ENCODE measurements around the gene CLEC16A.

DNA sequence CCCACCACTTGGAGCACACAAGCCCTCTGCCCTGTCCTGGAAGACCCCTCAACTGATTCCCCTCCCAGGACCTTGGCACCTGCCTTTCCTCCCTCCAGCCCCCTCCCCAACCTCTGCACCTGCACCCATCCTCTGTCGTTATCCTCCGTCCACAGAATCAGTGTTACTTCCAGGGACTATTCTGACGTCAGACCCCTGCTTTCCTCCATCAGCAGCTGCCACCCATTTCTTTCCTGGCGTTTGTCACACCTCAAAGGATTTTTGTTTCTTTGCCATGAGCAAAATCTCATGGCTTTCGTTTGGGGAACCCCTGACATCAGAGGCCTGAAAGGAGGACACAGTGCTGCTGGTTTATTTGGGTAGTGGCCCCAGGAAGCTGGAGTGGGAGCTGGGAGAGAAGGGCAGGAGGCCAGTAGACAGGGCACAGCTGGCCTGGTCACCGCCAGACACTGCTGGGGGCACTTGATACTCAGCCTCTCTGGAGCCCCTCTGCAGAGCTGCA is 243.2 kb downstream of the CLEC16A start:
- TF ChIP-seq, protein P1, sequence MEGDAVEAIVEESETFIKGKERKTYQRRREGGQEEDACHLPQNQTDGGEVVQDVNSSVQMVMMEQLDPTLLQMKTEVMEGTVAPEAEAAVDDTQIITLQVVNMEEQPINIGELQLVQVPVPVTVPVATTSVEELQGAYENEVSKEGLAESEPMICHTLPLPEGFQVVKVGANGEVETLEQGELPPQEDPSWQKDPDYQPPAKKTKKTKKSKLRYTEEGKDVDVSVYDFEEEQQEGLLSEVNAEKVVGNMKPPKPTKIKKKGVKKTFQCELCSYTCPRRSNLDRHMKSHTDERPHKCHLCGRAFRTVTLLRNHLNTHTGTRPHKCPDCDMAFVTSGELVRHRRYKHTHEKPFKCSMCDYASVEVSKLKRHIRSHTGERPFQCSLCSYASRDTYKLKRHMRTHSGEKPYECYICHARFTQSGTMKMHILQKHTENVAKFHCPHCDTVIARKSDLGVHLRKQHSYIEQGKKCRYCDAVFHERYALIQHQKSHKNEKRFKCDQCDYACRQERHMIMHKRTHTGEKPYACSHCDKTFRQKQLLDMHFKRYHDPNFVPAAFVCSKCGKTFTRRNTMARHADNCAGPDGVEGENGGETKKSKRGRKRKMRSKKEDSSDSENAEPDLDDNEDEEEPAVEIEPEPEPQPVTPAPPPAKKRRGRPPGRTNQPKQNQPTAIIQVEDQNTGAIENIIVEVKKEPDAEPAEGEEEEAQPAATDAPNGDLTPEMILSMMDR (IDR thresholded peaks at IDR 0.05), result no peak
- no peak for TF ChIP-seq POLR2AphosphoS5 (IDR thresholded peaks at IDR 0.05)
- TF ChIP-seq POLR2A (IDR thresholded peaks at IDR 0.05), result no peak
- no peak for TF ChIP-seq EP300 (IDR thresholded peaks at IDR 0.05; ENCODE audit: low read depth)

Data from transverse colon (tissue), 4 donors.